Measurements from ENCODE around the gene NR4A3.

Gene NR4A3

DNA sequence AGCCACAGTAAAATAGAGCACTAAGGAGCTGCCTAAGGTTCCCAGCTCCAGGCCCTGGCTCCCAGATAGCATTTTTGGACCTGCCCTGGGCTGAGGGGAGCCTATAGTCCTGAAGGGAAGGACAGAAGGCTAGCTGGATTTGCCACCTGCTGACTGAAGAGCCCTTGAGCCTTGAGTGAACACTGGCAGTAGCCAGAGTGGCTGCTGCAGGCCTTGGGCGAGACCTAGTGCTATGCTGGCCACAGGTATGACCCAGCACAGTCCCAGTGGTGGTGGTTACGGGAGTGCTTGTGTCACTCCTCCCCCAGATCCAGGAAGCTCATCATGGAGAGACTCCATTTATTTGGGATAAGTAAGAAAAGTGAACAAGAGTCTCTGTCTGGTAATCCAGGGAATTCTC, 74.4 kb downstream of the NR4A3 start:
- no peak for DNase-seq (ENCODE audit: low spot score in 2 of 2)
- Mint-ChIP-seq H3K36me3 (no peaks in the 10 kb centered on the region), H3K9me3 (no peaks in the 10 kb centered on the region), H3K4me3 (no peak overlapping the region), H3K4me1 (no peaks in the 10 kb centered on the region), H3K27ac (no peak overlapping the region), H3K27me3 (peaks cover 5% of the 10 kb centered on the region)
- no peak for ATAC-seq (ENCODE audit: low read depth)

- no peak overlapping the region for H3K27ac Mint-ChIP-seq
Measured at GRCh38 chr9:99903393-99903792, 81.7 kb downstream of the NR4A3 start.

DNA sequence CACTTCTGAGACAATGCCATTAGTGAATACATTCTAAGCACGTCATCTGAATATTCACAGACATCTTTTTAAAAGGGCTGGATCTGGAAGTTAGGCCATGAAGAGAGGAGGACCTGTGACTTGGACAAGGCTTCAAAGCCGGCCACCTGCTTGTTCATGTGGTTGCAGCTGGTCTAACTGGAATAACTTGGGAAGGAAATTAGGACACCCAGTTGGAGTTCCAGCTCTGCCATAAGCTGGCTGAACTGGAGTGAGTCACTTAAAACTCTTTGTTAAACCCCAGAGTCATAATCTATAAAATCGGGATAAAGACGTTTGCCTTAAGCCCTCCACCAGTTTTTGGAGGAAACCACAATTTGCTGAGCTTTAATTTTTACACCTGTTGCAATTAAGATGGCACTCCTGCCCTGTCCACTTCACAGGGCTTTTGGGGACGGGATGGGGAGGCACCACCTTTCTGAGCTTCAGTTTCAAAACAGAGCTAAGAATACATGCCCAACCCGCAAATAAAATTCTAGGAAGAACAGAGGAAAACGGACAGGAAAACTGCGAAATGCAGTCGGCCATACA, 84.2 kb downstream of the NR4A3 start:
- DNase-seq (ENCODE audit: low spot score in 2 of 2) (no peak), ATAC-seq (ENCODE audit: low read depth) (no peak)
- no peaks in the 10 kb centered on the region for H3K36me3 Mint-ChIP-seq
- peaks cover 4% of the 10 kb centered on the region for H3K27me3 Mint-ChIP-seq
- H3K4me3 Mint-ChIP-seq, result peak overlapping the region; percentile 93
- H3K9me3 Mint-ChIP-seq, result peaks cover 2% of the 10 kb centered on the region
- peaks cover 20% of the 10 kb centered on the region for H3K4me1 Mint-ChIP-seq
- H3K27ac Mint-ChIP-seq, result peak overlapping the region; percentile 98

More at GRCh38 chr9:99903393-99903792, 81.7 kb downstream of the NR4A3 start:
- Mint-ChIP-seq H3K27me3 (peaks cover 4% of the 10 kb centered on the region), H3K9me3 (peaks cover 2% of the 10 kb centered on the region), H3K4me1 (peaks cover 14% of the 10 kb centered on the region), H3K4me3 (no peak overlapping the region), H3K36me3 (no peaks in the 10 kb centered on the region)
- ATAC-seq (ENCODE audit: low read depth) (no peak), DNase-seq (ENCODE audit: low spot score in 2 of 2) (no peak)

GRCh38 chr9:99906403-99907207, 84.9 kb downstream of the NR4A3 start, which contains the start of gene STX17:
Gene STX17, plus strand, starts transcription at chr9:99906654. Its CDS starts 8,586 bp downstream, at chr9:99915240.
- DNase-seq (ENCODE audit: low spot score in 2 of 2), result peak; percentile 85 to 92
- H3K36me3 Mint-ChIP-seq, result peaks cover 2% of the 10 kb centered on the region
- H3K4me1 Mint-ChIP-seq, result peaks cover 20% of the 10 kb centered on the region
- peak; percentile 84 for ATAC-seq (ENCODE audit: low read depth)
- peaks cover 2% of the 10 kb centered on the region for H3K9me3 Mint-ChIP-seq
- H3K4me3 Mint-ChIP-seq, result peak within 1 kb of the TSS; percentile 93
- peaks cover 4% of the 10 kb centered on the region for H3K27me3 Mint-ChIP-seq
- peak within 1 kb of the TSS; percentile 98 for H3K27ac Mint-ChIP-seq

- DNase-seq (ENCODE audit: low spot score in 2 of 2) (no peak), ATAC-seq (ENCODE audit: low read depth) (no peak)
- H3K4me3 Mint-ChIP-seq, result peak overlapping the region; percentile 93
- peaks cover 4% of the 10 kb centered on the region for H3K27me3 Mint-ChIP-seq
- H3K4me1 Mint-ChIP-seq, result peaks cover 20% of the 10 kb centered on the region
- H3K27ac Mint-ChIP-seq, result peak overlapping the region; percentile 98
- peaks cover 4% of the 10 kb centered on the region for H3K36me3 Mint-ChIP-seq
- peaks cover 2% of the 10 kb centered on the region for H3K9me3 Mint-ChIP-seq
Measured at GRCh38 chr9:99907208-99907532, 85.5 kb downstream of the NR4A3 start.

GRCh38 chr9:99911600-99911999, 89.9 kb downstream of the NR4A3 start:
- ATAC-seq (ENCODE audit: low read depth), result no peak
- DNase-seq (ENCODE audit: low spot score in 2 of 2), result no peak
- no peaks in the 10 kb centered on the region for H3K27me3 Mint-ChIP-seq
- H3K27ac Mint-ChIP-seq, result no peak overlapping the region
- peaks cover 8% of the 10 kb centered on the region for H3K36me3 Mint-ChIP-seq
- no peaks in the 10 kb centered on the region for H3K9me3 Mint-ChIP-seq
- peaks cover 12% of the 10 kb centered on the region for H3K4me1 Mint-ChIP-seq
- H3K4me3 Mint-ChIP-seq, result no peak overlapping the region
